ENCODE results near the gene TTN.

The TTN gene

DNA sequence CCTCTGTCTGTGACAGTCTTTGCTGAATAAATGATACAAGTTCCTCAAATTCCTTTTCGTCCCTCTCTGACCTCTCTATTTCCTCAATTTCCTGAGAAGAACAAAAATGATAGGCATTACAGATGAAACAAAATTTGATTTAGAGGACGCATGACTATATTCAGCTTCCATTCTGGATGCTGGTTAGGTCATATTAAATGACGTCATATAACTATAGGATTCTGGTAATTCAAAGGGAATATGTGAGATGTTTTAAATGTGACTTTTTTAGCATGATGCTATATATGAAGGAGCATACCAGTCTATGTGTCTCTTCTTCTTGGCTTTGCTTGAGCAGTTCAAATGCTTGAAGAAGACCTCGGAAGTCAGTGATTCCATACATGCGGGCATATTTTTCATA lies 102.3 kb downstream of the TTN start:
- Histone ChIP-seq H4K8ac (ENCODE audit: low read length) (no peak overlapping the region), H3K36me3 (ENCODE audit: control insufficient read depth in 1 of 2, insufficient read depth in 2 of 2, low read depth in 1 of 2, low read length in 2 of 2) (no peaks in the 10 kb centered on the region), H3K9me3 (ENCODE audit: control insufficient read depth, low read length) (no peaks in the 10 kb centered on the region), H2BK5ac (ENCODE audit: low read depth, low read length, poor library complexity, severe bottlenecking) (no peak overlapping the region), H3K4me1 (ENCODE audit: control insufficient read depth, insufficient read depth, low read depth, low read length) (no peaks in the 10 kb centered on the region), H3K79me1 (replicated peaks; ENCODE audit: low read length, poor library complexity, severe bottlenecking) (no peaks in the 10 kb centered on the region), H3K4me2 (ENCODE audit: low read length, poor library complexity, severe bottlenecking) (no peak overlapping the region), H4K91ac (ENCODE audit: low read length) (no peak overlapping the region), H2BK12ac (ENCODE audit: low read length in 2 of 2) (no peak overlapping the region), H2AK5ac (ENCODE audit: low read length, severe bottlenecking) (no peak overlapping the region), H3K23ac (ENCODE audit: low read length in 2 of 2) (no peak overlapping the region), H2AFZ (ENCODE audit: low read depth, low read length) (no peak overlapping the region), H3K4ac (ENCODE audit: low read depth in 1 of 2, low read length in 2 of 2) (no peak overlapping the region), H3K27ac (ENCODE audit: low read length, poor library complexity, severe bottlenecking) (no peak overlapping the region), H3K18ac (ENCODE audit: low read depth in 1 of 2, low read length in 2 of 2) (no peak overlapping the region), H3K9ac (ENCODE audit: low read length) (no peak overlapping the region), H3K4me3 (ENCODE audit: insufficient read depth in 1 of 2, low read depth in 1 of 2, low read length in 2 of 2) (no peak overlapping the region), H3K27me3 (ENCODE audit: control insufficient read depth in 1 of 2, insufficient read depth in 1 of 2, low read length in 2 of 2) (no peaks in the 10 kb centered on the region), H2BK120ac (ENCODE audit: low read depth, low read length) (no peak overlapping the region), H3K14ac (ENCODE audit: low read length in 2 of 2) (no peak overlapping the region), H2BK15ac (ENCODE audit: low read depth, poor library complexity, severe bottlenecking) (no peak overlapping the region)
- WGBS = 96% methylated on average over 5 of the region's 5 CpGs
- no peak for DNase-seq

- Histone ChIP-seq H4K8ac (ENCODE audit: low read length) (no peak overlapping the region), H2BK12ac (ENCODE audit: low read length in 2 of 2) (no peak overlapping the region), H3K4me1 (ENCODE audit: control insufficient read depth, insufficient read depth, low read depth, low read length) (no peaks in the 10 kb centered on the region), H2BK15ac (ENCODE audit: low read depth, poor library complexity, severe bottlenecking) (no peak overlapping the region), H3K14ac (ENCODE audit: low read length in 2 of 2) (no peak overlapping the region), H3K4me3 (ENCODE audit: insufficient read depth in 1 of 2, low read depth in 1 of 2, low read length in 2 of 2) (no peak overlapping the region), H3K36me3 (ENCODE audit: control insufficient read depth in 1 of 2, insufficient read depth in 2 of 2, low read depth in 1 of 2, low read length in 2 of 2) (no peaks in the 10 kb centered on the region), H3K9ac (ENCODE audit: low read length) (no peak overlapping the region), H2AK5ac (ENCODE audit: low read length, severe bottlenecking) (no peak overlapping the region), H3K18ac (ENCODE audit: low read depth in 1 of 2, low read length in 2 of 2) (no peak overlapping the region), H3K27ac (ENCODE audit: low read length, poor library complexity, severe bottlenecking) (no peak overlapping the region), H2BK5ac (ENCODE audit: low read depth, low read length, poor library complexity, severe bottlenecking) (no peak overlapping the region), H2BK120ac (ENCODE audit: low read depth, low read length) (no peak overlapping the region), H3K23ac (ENCODE audit: low read length in 2 of 2) (no peak overlapping the region), H3K9me3 (ENCODE audit: control insufficient read depth, low read length) (no peaks in the 10 kb centered on the region), H3K27me3 (ENCODE audit: control insufficient read depth in 1 of 2, insufficient read depth in 1 of 2, low read length in 2 of 2) (no peaks in the 10 kb centered on the region), H3K4ac (ENCODE audit: low read depth in 1 of 2, low read length in 2 of 2) (no peak overlapping the region), H2AFZ (ENCODE audit: low read depth, low read length) (no peak overlapping the region), H3K4me2 (ENCODE audit: low read length, poor library complexity, severe bottlenecking) (no peak overlapping the region), H3K79me1 (replicated peaks; ENCODE audit: low read length, poor library complexity, severe bottlenecking) (no peaks in the 10 kb centered on the region), H4K91ac (ENCODE audit: low read length) (no peak overlapping the region)
- 94% methylated on average over 4 of the region's 6 CpGs for WGBS
- no peak for DNase-seq
These were observed 104.9 kb downstream of the TTN start for GRCh38 chr2:178702361-178702760.

DNA sequence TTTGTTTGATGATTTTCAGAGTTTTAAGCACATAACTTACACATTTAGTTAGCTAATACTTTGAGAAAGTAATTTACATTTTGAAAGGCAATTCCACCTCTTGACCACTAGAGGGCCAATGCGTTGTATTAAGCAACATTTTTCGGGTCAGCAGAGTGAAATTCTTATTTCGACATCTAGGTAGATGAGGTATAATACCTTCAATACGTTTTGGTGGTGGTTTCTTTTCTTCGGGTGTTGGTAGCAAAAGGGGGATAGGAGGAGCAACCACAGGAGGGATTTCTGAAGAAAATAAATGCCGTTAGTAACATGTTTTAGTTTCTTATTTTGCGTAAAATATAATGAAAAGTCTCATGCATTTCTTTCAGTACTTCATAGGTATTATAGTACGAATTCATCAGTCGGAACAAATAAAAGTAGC lies 106.3 kb downstream of the TTN start:
- WGBS = 26% methylated on average over 5 of the region's 9 CpGs

GRCh38 chr2:178700136-178700535 lies 107.1 kb downstream of the TTN start:
- no peak overlapping the region for H2AFZ ChIP-seq (ENCODE audit: low read depth, low read length)
- H3K14ac ChIP-seq (ENCODE audit: low read length in 2 of 2) = no peak overlapping the region
- no peak overlapping the region for H3K23ac ChIP-seq (ENCODE audit: low read length in 2 of 2)
- no peaks in the 10 kb centered on the region for H3K79me1 ChIP-seq (replicated peaks; ENCODE audit: low read length, poor library complexity, severe bottlenecking)
- H2BK15ac ChIP-seq (ENCODE audit: low read depth, poor library complexity, severe bottlenecking) = no peak overlapping the region
- H4K91ac ChIP-seq (ENCODE audit: low read length) = no peak overlapping the region
- no peak overlapping the region for H3K4me2 ChIP-seq (ENCODE audit: low read length, poor library complexity, severe bottlenecking)
- no peaks in the 10 kb centered on the region for H3K27me3 ChIP-seq (ENCODE audit: control insufficient read depth in 1 of 2, insufficient read depth in 1 of 2, low read length in 2 of 2)
- no peak overlapping the region for H2BK12ac ChIP-seq (ENCODE audit: low read length in 2 of 2)
- no peak overlapping the region for H3K27ac ChIP-seq (ENCODE audit: low read length, poor library complexity, severe bottlenecking)
- H2BK5ac ChIP-seq (ENCODE audit: low read depth, low read length, poor library complexity, severe bottlenecking) = no peak overlapping the region
- no peak overlapping the region for H3K18ac ChIP-seq (ENCODE audit: low read depth in 1 of 2, low read length in 2 of 2)
- H2AK5ac ChIP-seq (ENCODE audit: low read length, severe bottlenecking) = no peak overlapping the region
- H4K8ac ChIP-seq (ENCODE audit: low read length) = no peak overlapping the region
- no peak overlapping the region for H3K9ac ChIP-seq (ENCODE audit: low read length)
- WGBS = 91% methylated on average over 3 of the region's 3 CpGs
- H3K4ac ChIP-seq (ENCODE audit: low read depth in 1 of 2, low read length in 2 of 2) = no peak overlapping the region
- DNase-seq = no peak
- no peaks in the 10 kb centered on the region for H3K4me1 ChIP-seq (ENCODE audit: control insufficient read depth, insufficient read depth, low read depth, low read length)
- H3K9me3 ChIP-seq (ENCODE audit: control insufficient read depth, low read length) = no peaks in the 10 kb centered on the region
- no peaks in the 10 kb centered on the region for H3K36me3 ChIP-seq (ENCODE audit: control insufficient read depth in 1 of 2, insufficient read depth in 2 of 2, low read depth in 1 of 2, low read length in 2 of 2)
- H3K4me3 ChIP-seq (ENCODE audit: insufficient read depth in 1 of 2, low read depth in 1 of 2, low read length in 2 of 2) = no peak overlapping the region
- H2BK120ac ChIP-seq (ENCODE audit: low read depth, low read length) = no peak overlapping the region

More for the DNA sequence above, 106.3 kb downstream of the TTN start:
- Histone ChIP-seq H3K4me2 (ENCODE audit: low read length, poor library complexity, severe bottlenecking) (no peak overlapping the region), H3K27ac (ENCODE audit: low read length, poor library complexity, severe bottlenecking) (no peak overlapping the region), H2BK120ac (ENCODE audit: low read depth, low read length) (no peak overlapping the region), H2BK12ac (ENCODE audit: low read length in 2 of 2) (no peak overlapping the region), H3K79me1 (replicated peaks; ENCODE audit: low read length, poor library complexity, severe bottlenecking) (no peaks in the 10 kb centered on the region), H2BK5ac (ENCODE audit: low read depth, low read length, poor library complexity, severe bottlenecking) (no peak overlapping the region), H3K18ac (ENCODE audit: low read depth in 1 of 2, low read length in 2 of 2) (no peak overlapping the region), H3K4me3 (ENCODE audit: insufficient read depth in 1 of 2, low read depth in 1 of 2, low read length in 2 of 2) (no peak overlapping the region), H3K27me3 (ENCODE audit: control insufficient read depth in 1 of 2, insufficient read depth in 1 of 2, low read length in 2 of 2) (no peaks in the 10 kb centered on the region), H2AFZ (ENCODE audit: low read depth, low read length) (no peak overlapping the region), H4K8ac (ENCODE audit: low read length) (no peak overlapping the region), H3K14ac (ENCODE audit: low read length in 2 of 2) (no peak overlapping the region), H2AK5ac (ENCODE audit: low read length, severe bottlenecking) (no peak overlapping the region), H2BK15ac (ENCODE audit: low read depth, poor library complexity, severe bottlenecking) (no peak overlapping the region), H3K23ac (ENCODE audit: low read length in 2 of 2) (no peak overlapping the region), H3K4ac (ENCODE audit: low read depth in 1 of 2, low read length in 2 of 2) (no peak overlapping the region), H3K4me1 (ENCODE audit: control insufficient read depth, insufficient read depth, low read depth, low read length) (no peaks in the 10 kb centered on the region), H3K9ac (ENCODE audit: low read length) (no peak overlapping the region), H3K9me3 (ENCODE audit: control insufficient read depth, low read length) (no peaks in the 10 kb centered on the region), H4K91ac (ENCODE audit: low read length) (no peak overlapping the region), H3K36me3 (ENCODE audit: control insufficient read depth in 1 of 2, insufficient read depth in 2 of 2, low read depth in 1 of 2, low read length in 2 of 2) (no peaks in the 10 kb centered on the region)
- peak; percentile 24 for DNase-seq

Data from mesenchymal stem cell (in vitro differentiated cells and primary cell).